HG03520 (cell line): ENCODE data around the gene CBR4.
"Not testable (repeated sequence)": the region's sequence is repeated elsewhere in the genome, so short reads cannot be mapped to it uniquely, and the experiment has no call there.

ENCODE experiments used
- ATAC-seq: cut with Tn5 transposase; IDR thresholded peaks from one replicate; pipeline ENCODE4 v1.9.1; 2021; ENCODE audit warnings: mild to moderate bottlenecking, moderate library complexity; ENCODE audit not compliant: unreplicated experiment

CBR4 gene

DNA sequence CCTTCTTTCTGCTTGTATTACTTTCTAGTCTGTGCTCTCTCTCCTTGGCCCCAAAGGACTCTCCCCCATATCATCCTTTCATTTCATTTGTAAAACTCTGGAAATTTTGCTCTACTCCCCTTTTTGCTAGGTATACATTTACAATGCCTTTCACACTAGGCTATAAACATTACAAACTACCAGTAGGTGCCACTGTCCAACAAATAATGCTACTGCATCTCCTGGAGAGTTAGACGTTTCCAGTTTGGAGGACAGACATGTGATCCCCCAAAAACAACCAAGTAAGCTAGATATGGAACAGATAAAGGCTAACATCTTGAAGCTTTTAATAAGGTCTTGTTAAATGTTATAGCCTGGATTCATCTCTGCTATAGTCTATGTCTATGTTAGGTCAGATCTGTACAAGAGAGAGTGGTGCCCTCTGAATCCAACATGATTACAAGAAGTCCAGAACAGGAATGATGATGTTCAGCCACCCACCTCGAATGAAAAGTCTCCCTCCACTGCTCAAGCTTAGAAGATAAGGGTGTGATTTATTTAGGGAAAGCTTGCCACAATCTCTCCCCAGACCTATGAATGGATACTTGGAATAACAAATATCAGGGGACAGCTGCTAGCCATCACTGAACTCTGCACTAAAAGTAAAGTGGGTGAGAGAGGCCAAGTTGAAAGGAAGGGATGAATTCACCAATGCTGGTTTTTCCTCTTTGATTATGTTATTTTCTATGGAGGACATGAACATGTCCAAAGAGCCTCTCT, 14.3 kb downstream of the CBR4 start:
- peak; percentile 65 for ATAC-seq

DNA sequence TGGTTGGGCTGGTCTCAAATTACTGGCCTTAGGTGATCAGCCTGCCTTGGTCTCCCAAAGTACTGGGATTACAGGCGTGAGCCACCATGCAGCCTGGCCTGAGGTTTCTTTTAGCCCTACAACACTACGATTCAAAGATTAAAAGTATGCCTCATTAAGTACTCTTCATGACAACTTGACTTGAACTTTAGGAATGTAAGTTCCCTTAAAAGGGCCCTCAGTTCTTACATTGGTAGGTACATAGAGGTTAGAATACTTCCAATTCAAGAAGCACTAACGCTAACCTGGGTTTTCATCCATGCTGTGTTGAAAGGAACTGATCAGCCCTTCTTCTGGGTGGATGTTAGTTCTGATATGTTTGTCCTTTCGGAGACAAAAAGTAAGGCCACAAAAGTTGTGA, 15.1 kb downstream of the CBR4 start:
- ATAC-seq: no peak

DNA sequence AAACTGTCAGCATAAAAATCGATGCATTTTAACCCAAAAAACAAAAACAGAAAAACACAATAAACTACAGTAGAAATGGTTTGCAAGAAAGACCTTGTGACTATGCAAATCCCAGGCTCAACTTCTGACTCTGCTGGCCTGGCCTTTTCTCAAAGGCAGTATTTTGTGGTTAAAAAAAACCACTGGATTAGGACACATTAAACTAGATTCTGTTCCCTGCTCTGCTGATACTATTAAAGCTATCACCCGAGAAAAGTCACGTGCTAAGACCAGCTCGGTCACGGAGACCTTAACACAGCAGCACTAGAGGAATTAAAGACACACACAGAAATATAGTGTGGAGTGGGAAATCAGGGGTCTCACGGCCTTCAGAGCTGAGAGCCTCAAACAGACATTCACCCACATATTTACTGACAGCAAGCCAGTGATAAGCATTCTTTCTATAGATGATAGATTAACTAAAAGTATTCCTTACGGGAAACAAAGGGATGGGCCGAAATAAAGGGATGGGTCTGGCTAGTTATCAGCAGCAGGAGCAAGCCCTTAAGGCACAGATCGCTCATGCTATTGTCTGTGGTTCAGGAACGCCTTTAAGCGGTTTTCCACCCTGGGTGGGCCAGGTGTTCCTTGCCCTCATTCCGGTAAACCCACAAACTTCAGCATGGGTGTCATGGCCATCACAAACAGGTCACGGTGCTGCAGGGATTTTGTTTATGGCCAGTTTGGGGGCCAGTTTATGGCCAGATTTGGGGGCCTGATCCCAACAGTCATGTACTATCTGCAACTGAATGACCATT, 16.1 kb downstream of the CBR4 start:
- no peak for ATAC-seq

DNA sequence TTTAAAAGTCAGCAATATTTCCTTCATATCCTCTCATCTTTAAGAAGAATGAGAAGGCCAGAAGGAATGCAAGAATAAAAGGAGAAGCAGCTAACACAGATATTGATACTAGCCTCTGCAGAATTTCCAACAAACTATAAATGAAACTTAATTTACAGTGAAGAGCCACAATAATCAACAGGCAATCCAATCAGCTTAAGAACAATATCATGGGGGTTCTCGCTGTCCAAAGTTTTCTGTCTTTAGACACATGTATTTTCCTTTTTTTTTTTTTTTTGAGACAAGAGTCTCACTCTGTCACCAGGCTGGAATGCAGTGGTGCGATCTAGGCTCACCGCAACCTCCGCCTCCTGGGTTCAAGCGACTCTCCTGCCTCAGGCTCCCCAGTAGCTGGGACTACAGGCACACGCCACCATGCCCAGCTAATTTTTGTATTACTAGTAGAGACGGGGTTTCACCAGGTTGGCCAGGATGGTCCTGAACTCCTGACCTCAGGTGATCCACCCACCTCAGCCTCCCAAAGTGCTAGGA, 17.0 kb downstream of the CBR4 start:
- not testable (repeated sequence) for ATAC-seq

DNA sequence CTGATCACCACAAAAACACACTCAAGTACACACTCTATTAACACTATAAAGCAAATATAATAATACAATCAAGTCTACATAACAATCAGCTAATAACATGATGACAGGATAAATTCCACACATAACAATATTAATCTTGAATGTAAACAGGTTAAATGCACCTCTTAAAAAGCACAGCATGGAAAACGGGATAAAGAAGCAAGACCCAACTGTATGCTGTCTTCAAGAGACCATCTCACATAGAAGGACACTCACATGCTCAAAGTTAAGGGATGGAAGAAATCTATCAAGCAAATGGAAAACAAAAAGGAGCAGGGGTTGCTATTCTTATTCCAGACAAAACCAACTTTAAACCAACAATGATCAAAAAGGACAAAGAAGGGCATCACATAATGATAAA, 28.1 kb downstream of the CBR4 start:
- no peak for ATAC-seq

DNA sequence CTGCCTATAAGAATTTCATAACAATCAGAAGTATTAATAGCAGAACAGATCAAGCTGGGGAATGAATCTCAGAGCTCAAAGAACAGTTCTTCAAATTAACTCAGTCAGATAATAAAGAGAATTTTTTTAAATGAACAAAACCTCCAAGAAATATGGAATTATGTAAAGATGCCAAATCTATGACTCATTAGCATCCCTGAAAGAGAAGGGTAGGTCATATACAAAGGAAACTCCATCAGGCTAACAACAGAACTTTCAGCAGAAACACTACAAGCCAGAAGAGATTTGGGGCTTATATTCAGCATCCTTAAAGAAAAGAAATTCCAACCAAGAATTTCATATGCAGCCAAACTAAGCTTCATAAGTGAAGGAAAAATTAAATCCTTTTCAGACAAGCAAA, 28.6 kb downstream of the CBR4 start:
- ATAC-seq: no peak

DNA sequence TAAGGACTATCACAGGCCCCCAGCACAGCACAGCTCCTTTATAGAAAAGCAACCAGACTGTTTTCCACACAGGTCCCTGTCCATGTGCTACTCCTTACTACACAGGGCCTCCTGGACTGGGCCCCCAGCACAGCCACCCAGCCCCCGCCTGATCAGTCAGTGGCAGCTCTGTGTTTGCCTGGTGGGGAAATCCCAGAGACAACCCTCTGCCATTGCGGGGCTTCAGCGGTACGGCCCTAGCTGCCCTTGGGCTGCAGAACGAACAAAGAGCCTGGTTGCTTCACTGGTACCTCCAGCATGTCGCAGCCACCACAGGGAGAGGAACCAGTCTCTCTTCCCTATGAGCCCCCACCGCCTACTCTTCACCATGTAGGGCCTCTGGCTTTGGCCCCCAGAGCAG, 30.7 kb downstream of the CBR4 start:
- no peak for ATAC-seq

DNA sequence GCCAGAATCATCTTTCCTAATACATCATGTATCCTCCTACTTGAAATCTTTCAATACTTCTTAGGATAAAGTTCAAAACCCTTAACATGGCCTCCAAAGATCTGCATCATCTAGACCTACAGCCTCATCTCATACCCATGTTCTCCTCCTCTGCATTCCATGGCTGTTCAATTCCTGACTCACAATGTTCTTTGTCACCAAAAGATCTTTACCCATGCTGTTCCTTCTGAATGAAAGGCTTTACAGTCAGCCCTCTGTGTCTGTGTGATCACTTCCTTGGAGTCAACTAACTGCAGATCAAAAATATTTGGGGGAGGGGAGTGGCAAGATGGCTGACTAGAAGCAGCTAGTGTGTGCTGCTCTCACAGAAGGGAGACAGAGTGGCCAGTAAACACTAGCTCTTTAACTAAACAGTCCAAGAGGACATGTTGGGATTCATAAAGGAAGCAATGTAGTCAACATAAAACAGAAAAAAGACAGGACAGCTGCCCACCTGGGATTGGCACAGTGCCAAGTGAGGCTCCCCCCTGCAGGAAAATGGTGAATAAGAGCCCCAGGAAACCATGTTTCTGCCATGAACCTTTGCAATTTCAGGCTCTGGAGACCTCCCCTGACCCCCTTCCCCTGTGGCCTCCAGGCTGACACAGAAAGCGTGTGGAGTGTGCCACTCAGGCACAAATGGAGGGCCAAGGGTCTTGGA, 31.9 kb downstream of the CBR4 start:
- no peak for ATAC-seq

DNA sequence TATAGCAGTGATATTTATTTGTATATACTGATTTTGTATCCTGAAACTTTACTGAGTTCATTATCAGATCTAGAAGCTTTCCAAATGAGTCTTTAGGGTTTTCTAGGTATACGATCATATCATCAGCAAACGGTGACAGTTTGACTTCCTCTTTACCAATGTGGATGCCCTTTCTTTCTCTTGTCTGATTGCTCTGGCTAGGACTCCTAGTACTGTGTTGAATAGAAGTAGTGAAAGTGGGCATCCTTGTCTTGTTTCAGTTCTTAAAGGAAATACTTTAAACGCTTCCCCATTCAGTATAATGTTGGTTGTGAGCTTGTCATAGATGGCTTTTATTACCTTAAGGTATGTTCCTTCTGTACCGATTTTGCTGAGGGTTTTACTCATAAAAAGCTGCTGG, 37.5 kb downstream of the CBR4 start:
- ATAC-seq: no peak

DNA sequence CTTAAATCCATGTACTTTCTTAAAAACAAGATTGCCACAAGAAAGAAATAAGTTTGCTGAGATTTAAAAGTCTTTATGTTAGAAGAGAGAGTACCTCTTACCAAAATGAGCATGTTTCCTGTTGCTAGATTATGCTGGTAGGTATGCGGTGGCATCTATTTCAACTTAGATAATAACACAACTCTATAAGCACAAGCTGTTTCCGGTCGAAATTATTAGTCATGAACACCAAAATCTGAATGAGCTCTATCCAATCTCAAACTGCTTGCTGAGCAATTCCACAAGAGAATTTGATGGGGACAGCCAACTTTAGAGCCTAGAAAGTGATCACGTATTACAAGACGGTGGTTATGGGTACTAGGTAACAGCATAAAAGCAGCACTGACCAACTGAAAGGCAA, 49.3 kb downstream of the CBR4 start:
- ATAC-seq: no peak

DNA sequence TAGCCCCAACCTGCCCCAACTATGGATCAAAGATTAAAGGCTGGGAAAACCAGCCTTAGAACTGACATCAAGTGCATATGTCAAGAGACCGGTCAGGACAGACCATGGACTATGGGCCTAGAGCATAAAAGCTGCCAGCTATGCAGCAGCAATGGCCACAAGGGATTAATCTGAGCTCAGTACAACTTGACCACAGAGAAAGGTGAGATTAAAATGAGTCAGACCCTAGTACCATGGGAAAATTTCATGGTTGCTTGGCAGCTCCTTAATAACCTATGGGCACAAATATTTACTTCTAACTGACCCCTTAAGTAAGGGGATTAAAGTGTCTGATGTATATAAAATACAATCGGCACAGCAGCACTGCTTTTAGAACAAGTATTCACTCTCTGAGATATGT, 54.4 kb downstream of the CBR4 start:
- no peak for ATAC-seq

DNA sequence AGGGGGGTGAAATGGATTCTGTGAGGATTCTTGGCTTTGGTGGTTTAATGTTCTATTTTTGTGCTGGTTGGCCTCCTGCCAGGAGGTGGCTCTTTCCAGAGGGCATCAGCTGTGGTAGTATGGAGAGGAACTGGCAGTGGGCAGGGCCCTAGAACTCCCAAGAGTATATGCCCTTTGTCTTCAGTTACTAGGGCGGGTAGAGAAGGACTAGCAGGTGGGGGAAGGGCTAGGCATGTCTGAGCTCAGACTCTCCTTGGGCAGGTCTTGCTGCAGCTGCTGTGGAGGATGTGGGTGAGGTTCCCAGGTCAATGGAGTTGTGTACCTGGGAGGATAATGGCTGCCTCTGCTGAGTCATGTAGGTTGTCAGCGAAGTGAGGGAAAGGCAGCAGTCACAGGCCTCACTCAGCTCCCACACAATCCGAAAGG, 57.2 kb downstream of the CBR4 start:
- not testable (repeated sequence) for ATAC-seq

DNA sequence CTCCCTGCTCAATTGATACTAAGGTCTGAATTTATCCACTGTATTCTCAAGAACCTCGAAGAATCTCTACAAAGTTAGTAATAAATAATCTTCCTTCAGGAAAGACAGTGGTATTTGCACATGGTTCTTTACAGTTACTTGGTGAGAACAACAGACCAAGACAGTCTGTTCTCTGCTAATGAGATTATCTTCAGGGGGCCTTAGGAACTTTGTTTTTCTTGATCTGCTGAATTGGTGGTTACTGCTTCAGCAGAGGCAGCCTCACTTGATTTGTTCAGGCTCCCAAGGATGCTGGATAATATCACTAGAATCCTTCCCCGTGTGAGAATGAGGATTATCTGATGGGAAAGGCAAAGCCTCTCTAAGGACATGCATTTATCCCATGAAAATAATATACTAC, 64.8 kb downstream of the CBR4 start:
- no peak for ATAC-seq

DNA sequence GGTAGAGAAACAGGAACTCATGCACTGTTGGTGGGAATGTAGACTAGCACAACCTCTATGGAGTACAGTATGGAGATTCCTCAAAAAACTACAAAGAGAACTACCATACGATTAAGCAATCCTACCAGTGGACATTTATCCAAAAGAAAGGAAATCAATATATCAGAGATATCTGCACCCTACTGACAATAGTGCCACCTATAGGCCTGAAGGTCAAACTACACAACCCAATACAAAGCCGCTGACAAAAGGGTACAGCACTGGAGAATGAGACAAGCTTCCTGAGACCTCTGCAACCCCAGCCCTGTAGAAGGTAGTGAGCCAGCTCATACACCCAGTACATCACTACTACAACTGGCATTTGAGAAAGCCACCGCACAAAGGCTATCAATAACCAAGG, 67.1 kb downstream of the CBR4 start:
- ATAC-seq: no peak
